Fibroblast of pulmonary artery (primary cell): Measurements from ENCODE around the gene NCAM2.
A peak's percentile ranks its signal among the peaks of the same experiment; 100 is the strongest.

Source experiments
- DNase-seq: peaks from one replicate; pipeline ENCODE4 v3.0.0-alpha.2; 2010; ENCODE audit warnings: low read depth
- H3K4me3 ChIP-seq: replicated peaks from 2 replicates; pipeline ENCODE4 v1.5.1; 2011; ENCODE audit warnings: low read depth, mild to moderate bottlenecking, control low read depth, low read length, moderate library complexity
- TF ChIP-seq, protein P1 (sequence below): IDR thresholded peaks from 2 replicates; pipeline ENCODE4 v1.5.1; 2011; ENCODE audit warnings: mild to moderate bottlenecking, control low read depth, low read length, inconsistent platforms; ENCODE audit errors: missing control alignments

Gene NCAM2

DNA sequence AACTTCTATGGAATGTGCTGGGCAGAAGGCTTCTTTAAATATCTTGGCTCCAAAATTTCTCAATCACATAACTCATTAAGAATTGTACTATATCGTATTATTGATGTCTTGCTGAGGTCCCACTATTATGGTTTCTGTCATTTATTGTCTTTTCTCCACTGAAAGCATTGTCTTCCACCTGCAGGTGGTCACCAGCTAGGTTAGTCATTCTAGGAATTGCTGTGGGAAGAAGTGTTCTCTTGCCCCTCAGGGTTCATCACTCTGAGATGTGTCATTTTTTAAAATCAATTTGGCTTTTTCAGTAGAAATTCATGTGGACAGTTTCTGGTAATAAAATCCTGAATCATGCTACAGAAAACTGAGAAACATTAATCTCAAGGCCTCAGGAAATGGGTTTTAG lies 66.1 kb downstream of the NCAM2 start:
- TF ChIP-seq, protein P1, sequence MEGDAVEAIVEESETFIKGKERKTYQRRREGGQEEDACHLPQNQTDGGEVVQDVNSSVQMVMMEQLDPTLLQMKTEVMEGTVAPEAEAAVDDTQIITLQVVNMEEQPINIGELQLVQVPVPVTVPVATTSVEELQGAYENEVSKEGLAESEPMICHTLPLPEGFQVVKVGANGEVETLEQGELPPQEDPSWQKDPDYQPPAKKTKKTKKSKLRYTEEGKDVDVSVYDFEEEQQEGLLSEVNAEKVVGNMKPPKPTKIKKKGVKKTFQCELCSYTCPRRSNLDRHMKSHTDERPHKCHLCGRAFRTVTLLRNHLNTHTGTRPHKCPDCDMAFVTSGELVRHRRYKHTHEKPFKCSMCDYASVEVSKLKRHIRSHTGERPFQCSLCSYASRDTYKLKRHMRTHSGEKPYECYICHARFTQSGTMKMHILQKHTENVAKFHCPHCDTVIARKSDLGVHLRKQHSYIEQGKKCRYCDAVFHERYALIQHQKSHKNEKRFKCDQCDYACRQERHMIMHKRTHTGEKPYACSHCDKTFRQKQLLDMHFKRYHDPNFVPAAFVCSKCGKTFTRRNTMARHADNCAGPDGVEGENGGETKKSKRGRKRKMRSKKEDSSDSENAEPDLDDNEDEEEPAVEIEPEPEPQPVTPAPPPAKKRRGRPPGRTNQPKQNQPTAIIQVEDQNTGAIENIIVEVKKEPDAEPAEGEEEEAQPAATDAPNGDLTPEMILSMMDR = no peak
- DNase-seq = no peak
- H3K4me3 ChIP-seq = no peak overlapping the region

DNA sequence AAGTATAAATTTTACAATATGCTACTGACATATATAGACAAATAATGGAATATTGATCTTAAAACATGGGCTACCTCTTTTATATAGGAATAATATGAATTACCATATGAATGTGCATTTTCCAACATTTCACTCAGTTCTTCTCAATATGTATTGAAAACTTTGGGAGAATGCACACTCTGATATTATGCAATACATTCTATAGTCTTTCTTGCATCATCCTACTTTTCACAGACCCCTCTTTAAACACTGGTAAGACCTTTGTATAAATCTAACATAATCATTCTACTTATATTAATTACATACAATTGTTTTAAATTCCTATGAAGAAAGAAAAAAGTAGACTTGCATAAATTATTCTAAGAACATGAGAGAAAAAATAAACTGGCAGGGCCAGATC lies 69.2 kb downstream of the NCAM2 start:
- TF ChIP-seq, protein P1 = no peak
- no peak overlapping the region for H3K4me3 ChIP-seq
- no peak for DNase-seq

DNA sequence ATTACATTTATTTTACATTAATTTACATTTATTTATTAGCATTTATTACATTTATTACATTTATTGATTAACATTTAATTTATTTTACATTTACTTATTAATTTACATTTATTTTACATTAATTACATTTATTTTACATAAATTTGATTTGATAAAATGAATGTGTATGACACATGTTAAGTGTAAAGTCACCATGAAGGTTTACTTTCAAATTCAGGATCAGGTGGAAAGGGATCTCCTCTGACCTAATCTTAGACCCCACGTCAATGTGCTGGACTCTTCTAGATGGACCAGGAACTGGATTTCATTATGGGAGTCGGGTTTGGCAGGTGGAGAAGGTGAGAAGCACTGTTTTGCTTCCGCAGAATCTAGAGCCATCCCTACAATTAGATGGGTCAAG lies 76.1 kb downstream of the NCAM2 start:
- TF ChIP-seq, protein P1 = no peak
- DNase-seq = no peak
- no peak overlapping the region for H3K4me3 ChIP-seq

DNA sequence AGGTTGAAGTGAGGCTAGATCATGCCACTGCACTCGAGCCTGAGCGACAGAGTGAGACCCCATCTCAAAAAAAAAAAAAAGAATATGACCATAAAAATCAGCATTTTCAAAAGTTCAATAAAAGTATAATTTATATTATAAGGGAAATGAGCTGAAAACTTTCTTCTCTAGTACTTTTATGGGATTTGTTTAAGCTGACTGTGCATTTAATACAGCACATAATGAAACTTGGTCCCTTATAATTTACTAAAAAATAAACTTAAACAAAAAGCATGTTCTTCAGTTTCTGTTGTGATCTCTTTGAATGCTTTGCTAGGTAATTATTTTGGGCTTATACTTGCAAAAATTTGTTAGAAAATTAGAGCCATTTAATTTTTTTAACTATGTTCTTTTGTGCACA lies 77.8 kb downstream of the NCAM2 start:
- no peak for DNase-seq
- TF ChIP-seq, protein P1 = no peak
- no peak overlapping the region for H3K4me3 ChIP-seq

DNA sequence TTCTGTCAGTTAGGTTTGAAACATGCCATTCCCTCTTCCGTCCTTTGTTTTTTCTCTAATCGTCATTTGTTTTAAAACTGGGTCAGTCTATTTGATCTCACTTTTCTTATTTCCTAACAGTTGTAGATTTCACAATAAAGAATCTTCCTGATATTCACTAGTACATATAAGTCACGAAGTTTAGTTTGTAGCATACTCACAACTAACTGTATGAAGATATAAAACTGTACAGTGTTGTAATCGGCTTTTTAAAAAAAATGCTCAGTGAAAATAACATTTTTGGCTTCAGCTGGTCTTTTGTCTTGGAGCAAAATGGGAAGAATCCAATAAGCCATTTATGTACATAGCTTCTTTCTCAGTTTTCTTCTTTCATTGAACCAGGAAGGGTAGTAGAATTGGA lies 78.3 kb downstream of the NCAM2 start:
- TF ChIP-seq, protein P1 = no peak
- no peak overlapping the region for H3K4me3 ChIP-seq
- peak; percentile 25 for DNase-seq

DNA sequence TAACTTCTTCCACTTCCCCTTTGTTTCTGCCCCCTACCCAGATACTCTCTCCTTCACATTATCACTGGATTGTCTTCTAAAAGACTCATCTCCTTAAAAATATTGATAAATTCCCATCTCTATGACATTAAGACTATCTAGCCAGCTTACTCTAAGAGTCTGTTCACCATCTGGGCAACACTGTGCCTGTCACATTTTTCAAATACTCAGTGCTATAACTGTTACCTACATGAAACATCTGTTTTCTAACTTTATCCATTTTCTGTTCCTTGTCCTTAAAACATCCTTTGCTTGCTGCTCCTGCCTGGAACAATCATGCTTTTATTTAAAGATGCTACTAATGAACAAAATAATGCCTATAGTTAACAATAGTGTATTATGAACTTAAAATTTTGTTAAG lies 81.4 kb downstream of the NCAM2 start:
- H3K4me3 ChIP-seq = no peak overlapping the region
- TF ChIP-seq, protein P1 = no peak
- DNase-seq = no peak

DNA sequence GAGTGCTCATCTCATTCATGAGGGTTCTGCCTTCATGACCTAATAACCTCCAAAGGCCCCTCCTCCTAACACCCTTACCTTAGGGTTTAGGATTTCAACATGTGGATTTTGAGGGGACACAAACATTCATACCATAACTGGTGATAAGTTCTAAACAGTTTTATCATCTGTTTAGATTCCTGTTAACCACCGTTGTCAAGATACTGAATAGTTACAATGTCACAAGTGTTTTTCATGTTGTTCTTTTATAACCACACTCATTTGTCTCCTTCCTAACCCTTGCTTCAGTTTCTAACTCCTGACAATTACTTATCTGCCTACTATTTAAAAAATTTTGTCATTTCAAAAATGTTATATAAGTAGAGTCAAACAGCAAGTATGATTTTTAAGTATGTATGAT lies 86.0 kb downstream of the NCAM2 start:
- no peak overlapping the region for H3K4me3 ChIP-seq
- DNase-seq = peak; percentile 47
- TF ChIP-seq, protein P1 = no peak
